Measurements from ENCODE around the gene PLS1. TPM values are rescaled to one million over a fixed set of nuclear protein-coding genes. Genes with fewer than 3 reads are reported as not detected.

The PLS1 gene, protein sequence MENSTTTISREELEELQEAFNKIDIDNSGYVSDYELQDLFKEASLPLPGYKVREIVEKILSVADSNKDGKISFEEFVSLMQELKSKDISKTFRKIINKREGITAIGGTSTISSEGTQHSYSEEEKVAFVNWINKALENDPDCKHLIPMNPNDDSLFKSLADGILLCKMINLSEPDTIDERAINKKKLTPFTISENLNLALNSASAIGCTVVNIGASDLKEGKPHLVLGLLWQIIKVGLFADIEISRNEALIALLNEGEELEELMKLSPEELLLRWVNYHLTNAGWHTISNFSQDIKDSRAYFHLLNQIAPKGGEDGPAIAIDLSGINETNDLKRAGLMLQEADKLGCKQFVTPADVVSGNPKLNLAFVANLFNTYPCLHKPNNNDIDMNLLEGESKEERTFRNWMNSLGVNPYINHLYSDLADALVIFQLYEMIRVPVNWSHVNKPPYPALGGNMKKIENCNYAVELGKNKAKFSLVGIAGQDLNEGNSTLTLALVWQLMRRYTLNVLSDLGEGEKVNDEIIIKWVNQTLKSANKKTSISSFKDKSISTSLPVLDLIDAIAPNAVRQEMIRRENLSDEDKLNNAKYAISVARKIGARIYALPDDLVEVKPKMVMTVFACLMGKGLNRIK
- total RNA-seq = 0.99 and 1.5 TPM in 2 replicates

DNA sequence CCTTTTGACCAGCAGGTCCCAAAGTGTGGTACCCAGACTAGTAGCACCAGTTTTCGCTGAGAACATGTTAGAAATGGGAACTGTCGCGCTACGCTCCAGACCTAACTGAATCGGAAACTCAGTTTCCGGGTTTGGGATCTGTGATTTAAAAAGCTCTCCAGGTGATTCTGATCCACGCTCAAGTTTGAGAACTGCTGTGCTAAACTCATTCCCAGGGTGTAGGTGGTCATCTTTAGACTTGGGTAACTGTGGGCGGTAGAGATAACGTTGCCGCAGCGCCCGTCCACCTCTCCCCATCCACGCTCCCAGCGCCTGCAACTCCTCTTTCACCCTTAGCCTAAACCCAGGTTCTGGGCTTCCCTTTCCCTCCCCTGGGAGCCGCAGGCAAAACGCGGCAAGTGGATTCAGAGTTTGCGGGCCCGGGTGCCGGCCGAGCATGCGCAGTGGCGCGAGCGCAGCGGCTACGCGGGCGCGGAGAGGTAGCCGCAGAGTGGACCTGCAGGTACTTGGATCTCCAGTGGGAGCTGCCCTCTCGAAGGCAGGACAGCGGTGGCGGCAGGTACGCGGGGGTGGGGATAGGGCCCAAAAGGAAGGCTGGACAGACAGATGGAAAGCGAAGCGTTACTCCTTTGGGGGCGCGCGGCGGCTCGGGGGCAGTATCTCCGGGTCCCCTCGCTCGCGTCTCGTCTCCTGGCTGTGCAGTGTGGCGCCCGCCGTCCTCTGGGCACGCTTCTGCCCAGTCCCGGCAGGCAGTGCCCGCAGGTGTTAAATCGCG is at the start of gene PLS1:
Gene PLS1 (plus strand): TSS at position 443 of the 775 bp plus-strand sequence. CDS start 67,845 bp downstream, outside the sequence.

GRCh38 chr3:142578329-142579223 is 17.6 kb upstream of the PLS1 start, which contains the start of gene ATR:
TSS of gene ATR (minus strand) at chr3:142578733. CDS start at chr3:142578704, 29 bp downstream.

GRCh38 chr3:142723968-142724681 is 127.9 kb downstream of the PLS1 start, which contains the start of gene TRPC1:
TSS of gene TRPC1 (plus strand) at chr3:142724034. CDS start at chr3:142724560, 526 bp downstream.

Other genes with a start within 250 kb of the PLS1 start
- 39.6 and 42.2 TPM in 2 replicates for gene XRN1, start 148.4 kb upstream of the PLS1 start, total RNA-seq
- 21.7 and 24.8 TPM in 2 replicates for gene ATR, start 17.7 kb upstream of the PLS1 start, total RNA-seq
- 8.5 and 18.6 TPM in 2 replicates for gene TRPC1, start 127.6 kb downstream of the PLS1 start, total RNA-seq